Body of pancreas (tissue), 4 donors: ENCODE measurements around the gene RASGRP1.

ENCODE experiments used
- POLR2A ChIP-seq, 3 donors: fragments of 450-650 bp; IDR thresholded peaks; one replicate each; pipeline ENCODE4 v1.6.1; 2016; ENCODE audit warnings: antibody characterized with exemption in 3 of 3, mild to moderate bottlenecking in 2 of 3
- TF ChIP-seq, protein P1 (sequence below), 7 experiments: fragments of 450-650 bp in 4 of 7; fragments of 200-600 bp in 3 of 7; sonication (generic) in 3 of 7; IDR thresholded peaks; one replicate each; pipeline ENCODE4 v1.5.1; 2016 to 2019; ENCODE audit warnings: antibody characterized with exemption in 7 of 7

DNA sequence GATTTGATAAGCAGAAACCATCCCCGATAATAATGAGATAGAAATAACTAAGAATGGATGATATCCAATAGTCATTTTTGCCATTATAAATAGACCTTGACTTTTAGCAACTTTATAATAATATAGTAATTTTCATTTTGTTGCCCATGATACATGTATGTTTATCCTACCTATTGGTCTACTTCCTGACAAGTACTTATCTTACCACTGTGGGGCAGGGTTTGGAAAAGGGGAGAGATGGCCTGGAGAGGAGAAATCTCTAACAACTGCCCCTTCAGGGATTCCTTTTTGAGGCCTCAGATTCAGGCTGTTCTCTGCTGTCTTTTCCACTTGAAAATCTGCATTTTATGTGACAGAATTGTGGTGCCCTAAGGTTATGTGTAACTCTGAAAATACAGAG, 68.5 kb downstream of the RASGRP1 start:
- TF ChIP-seq, protein P1, sequence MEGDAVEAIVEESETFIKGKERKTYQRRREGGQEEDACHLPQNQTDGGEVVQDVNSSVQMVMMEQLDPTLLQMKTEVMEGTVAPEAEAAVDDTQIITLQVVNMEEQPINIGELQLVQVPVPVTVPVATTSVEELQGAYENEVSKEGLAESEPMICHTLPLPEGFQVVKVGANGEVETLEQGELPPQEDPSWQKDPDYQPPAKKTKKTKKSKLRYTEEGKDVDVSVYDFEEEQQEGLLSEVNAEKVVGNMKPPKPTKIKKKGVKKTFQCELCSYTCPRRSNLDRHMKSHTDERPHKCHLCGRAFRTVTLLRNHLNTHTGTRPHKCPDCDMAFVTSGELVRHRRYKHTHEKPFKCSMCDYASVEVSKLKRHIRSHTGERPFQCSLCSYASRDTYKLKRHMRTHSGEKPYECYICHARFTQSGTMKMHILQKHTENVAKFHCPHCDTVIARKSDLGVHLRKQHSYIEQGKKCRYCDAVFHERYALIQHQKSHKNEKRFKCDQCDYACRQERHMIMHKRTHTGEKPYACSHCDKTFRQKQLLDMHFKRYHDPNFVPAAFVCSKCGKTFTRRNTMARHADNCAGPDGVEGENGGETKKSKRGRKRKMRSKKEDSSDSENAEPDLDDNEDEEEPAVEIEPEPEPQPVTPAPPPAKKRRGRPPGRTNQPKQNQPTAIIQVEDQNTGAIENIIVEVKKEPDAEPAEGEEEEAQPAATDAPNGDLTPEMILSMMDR (IDR thresholded peaks at IDR 0.05) = no peak
- TF ChIP-seq POLR2A (IDR thresholded peaks at IDR 0.05) = no peak
